ENCODE data around the gene TRIM41.

TRIM41 gene

GRCh38 chr5:181217111-181217802 lies 5.8 kb upstream of the TRIM41 start:
- Histone ChIP-seq H3K27ac (ENCODE audit: poor library complexity, severe bottlenecking) (peak overlapping the region; percentile 41), H3K27me3 (ENCODE audit: insufficient read depth, poor library complexity, severe bottlenecking) (no peaks in the 10 kb centered on the region), H3K9me3 (ENCODE audit: severe bottlenecking) (no peaks in the 10 kb centered on the region), H3K4me3 (ENCODE audit: severe bottlenecking) (peak overlapping the region; percentile 40), H3K4me1 (ENCODE audit: insufficient read depth, poor library complexity, severe bottlenecking) (no peaks in the 10 kb centered on the region), H3K36me3 (ENCODE audit: low read depth) (no peaks in the 10 kb centered on the region)
- DNase-seq (ENCODE audit: low spot score) (peak; percentile 86), ATAC-seq (ENCODE audit: low read depth) (peak; percentile 39)
- peak; percentile 20 for TF ChIP-seq CTCF (IDR thresholded peaks at IDR 0.05; ENCODE audit: poor library complexity, severe bottlenecking)

GRCh38 chr5:181217803-181218062 lies 5.3 kb upstream of the TRIM41 start:
- Histone ChIP-seq H3K4me1 (ENCODE audit: insufficient read depth, poor library complexity, severe bottlenecking) (no peaks in the 10 kb centered on the region), H3K27ac (ENCODE audit: poor library complexity, severe bottlenecking) (peak overlapping the region; percentile 41), H3K27me3 (ENCODE audit: insufficient read depth, poor library complexity, severe bottlenecking) (no peaks in the 10 kb centered on the region), H3K36me3 (ENCODE audit: low read depth) (no peaks in the 10 kb centered on the region), H3K4me3 (ENCODE audit: severe bottlenecking) (peak overlapping the region; percentile 40), H3K9me3 (ENCODE audit: severe bottlenecking) (no peaks in the 10 kb centered on the region)
- DNase-seq (ENCODE audit: low spot score) (no peak), ATAC-seq (ENCODE audit: low read depth) (peak; percentile 15)
- TF ChIP-seq CTCF (IDR thresholded peaks at IDR 0.05; ENCODE audit: poor library complexity, severe bottlenecking), result no peak

GRCh38 chr5:181218795-181219124 lies 4.3 kb upstream of the TRIM41 start:
- Histone ChIP-seq H3K27ac (ENCODE audit: poor library complexity, severe bottlenecking) (no peak overlapping the region), H3K27me3 (ENCODE audit: insufficient read depth, poor library complexity, severe bottlenecking) (no peaks in the 10 kb centered on the region), H3K9me3 (ENCODE audit: severe bottlenecking) (no peaks in the 10 kb centered on the region), H3K36me3 (ENCODE audit: low read depth) (no peaks in the 10 kb centered on the region), H3K4me1 (ENCODE audit: insufficient read depth, poor library complexity, severe bottlenecking) (no peaks in the 10 kb centered on the region), H3K4me3 (ENCODE audit: severe bottlenecking) (peak overlapping the region; percentile 40)
- no peak for ATAC-seq (ENCODE audit: low read depth)
- no peak for TF ChIP-seq CTCF (IDR thresholded peaks at IDR 0.05; ENCODE audit: poor library complexity, severe bottlenecking)
- no peak for DNase-seq (ENCODE audit: low spot score)

DNA sequence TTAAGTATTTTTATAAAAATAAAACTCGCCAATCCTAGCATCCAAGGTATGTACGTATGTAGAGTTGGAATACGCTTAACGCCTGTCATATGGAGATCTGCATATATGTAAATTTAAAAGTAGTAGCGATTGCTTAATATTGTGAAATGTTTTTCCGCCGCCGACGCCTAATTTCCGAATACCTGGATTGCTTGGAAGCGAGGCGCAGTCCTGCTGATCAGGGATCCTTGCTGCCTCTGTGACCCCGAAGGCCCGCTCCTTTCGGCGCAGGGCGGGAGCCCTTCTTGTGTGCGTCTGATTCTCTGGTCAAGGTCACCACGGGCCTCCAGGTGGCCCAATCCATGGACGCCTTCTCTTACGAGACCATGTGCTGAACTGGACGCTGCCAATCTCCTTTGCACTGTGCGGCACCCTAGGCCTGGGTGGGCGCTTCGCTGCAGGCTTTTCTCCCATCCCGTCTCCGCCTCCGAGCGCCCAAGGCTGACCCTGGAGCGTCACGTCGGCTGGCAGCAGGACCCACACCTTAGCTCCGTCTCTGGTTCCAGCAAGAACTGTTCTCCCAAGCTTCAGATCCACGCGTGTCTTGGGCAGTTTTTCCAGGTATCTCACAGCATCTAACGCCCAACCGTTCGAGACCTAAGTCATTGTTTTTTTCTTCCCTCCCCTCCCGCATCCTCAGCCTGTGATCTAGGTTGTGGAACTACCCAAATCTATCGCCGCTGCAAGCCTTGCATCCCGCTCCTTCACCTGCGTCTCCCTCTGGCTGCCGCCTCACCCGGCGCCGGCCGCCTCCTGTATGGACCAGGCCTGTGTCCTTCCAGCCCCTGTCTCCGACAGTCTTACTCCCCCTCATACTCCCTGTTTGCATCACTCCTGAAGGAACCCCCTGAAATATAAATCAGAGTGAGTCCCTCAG lies 3.6 kb upstream of the TRIM41 start:
- no peak overlapping the region for H3K4me3 ChIP-seq (ENCODE audit: severe bottlenecking)
- TF ChIP-seq CTCF (IDR thresholded peaks at IDR 0.05; ENCODE audit: poor library complexity, severe bottlenecking), result no peak
- no peak for ATAC-seq (ENCODE audit: low read depth)
- H3K27ac ChIP-seq (ENCODE audit: poor library complexity, severe bottlenecking), result no peak overlapping the region
- no peaks in the 10 kb centered on the region for H3K36me3 ChIP-seq (ENCODE audit: low read depth)
- H3K4me1 ChIP-seq (ENCODE audit: insufficient read depth, poor library complexity, severe bottlenecking), result no peaks in the 10 kb centered on the region
- DNase-seq (ENCODE audit: low spot score), result no peak
- H3K27me3 ChIP-seq (ENCODE audit: insufficient read depth, poor library complexity, severe bottlenecking), result no peaks in the 10 kb centered on the region
- H3K9me3 ChIP-seq (ENCODE audit: severe bottlenecking), result no peaks in the 10 kb centered on the region

- Histone ChIP-seq H3K36me3 (ENCODE audit: low read depth) (peaks cover 1% of the 10 kb centered on the region; the same call in 1 of the 2 replicates), H3K4me1 (ENCODE audit: insufficient read depth, poor library complexity, severe bottlenecking) (no peaks in the 10 kb centered on the region), H3K9me3 (ENCODE audit: severe bottlenecking) (no peaks in the 10 kb centered on the region), H3K27ac (ENCODE audit: poor library complexity, severe bottlenecking) (no peak overlapping the region), H3K27me3 (ENCODE audit: insufficient read depth, poor library complexity, severe bottlenecking) (no peaks in the 10 kb centered on the region), H3K4me3 (ENCODE audit: severe bottlenecking) (no peak overlapping the region)
- TF ChIP-seq CTCF (IDR thresholded peaks at IDR 0.05; ENCODE audit: poor library complexity, severe bottlenecking), result no peak
- ATAC-seq (ENCODE audit: low read depth), result no peak
- no peak for DNase-seq (ENCODE audit: low spot score)
Measured at GRCh38 chr5:181220178-181220515, 2.9 kb upstream of the TRIM41 start.

All from RWPE2 (cell line).